CD14-positive monocyte (primary cell): Measurements from ENCODE around the gene PPP2R2C. TPM values are rescaled to one million over a fixed set of nuclear protein-coding genes. Genes with fewer than 3 reads are reported as not detected.
A peak's percentile ranks its signal among the peaks of the same experiment; 100 is the strongest.

Experiments used
- DNase-seq, 3 donors: peaks; one replicate each; pipeline ENCODE4 v3.0.0-alpha.2; 2011 to 2022
- H2AFZ ChIP-seq: 2 replicates; pipeline ENCODE4 v1.6.0; 2012; ENCODE audit warnings: mild to moderate bottlenecking, low read depth, low read length, inconsistent platforms; ENCODE audit not compliant: insufficient read depth, poor library complexity, severe bottlenecking
- H3K27ac ChIP-seq, 2 donors: 1 replicate in 1 of 2; 2 replicates in 1 of 2; pipeline ENCODE4 v1.5.1; 2012 to 2013; ENCODE audit warnings: low read length in 2 of 2, control low read depth in 1 of 2, inconsistent platforms in 1 of 2, low read depth in 1 of 2, mild to moderate bottlenecking in 1 of 2
- H3K27me3 ChIP-seq, 2 donors: one replicate each; pipeline versions ENCODE4 v1.6.0 to v1.6.1; 2011 to 2013; ENCODE audit warnings: low read length in 2 of 2; ENCODE audit not compliant: control insufficient read depth in 2 of 2, insufficient read depth in 2 of 2
- H3K36me3 ChIP-seq, 2 donors: replicated peaks in 1 of 2; 1 replicate in 1 of 2; 2 replicates in 1 of 2; pipeline versions ENCODE4 v1.5.1 to v1.6.1; 2012 to 2013; ENCODE audit warnings: low read length in 2 of 2, control low read depth in 1 of 2, inconsistent platforms in 1 of 2, mild to moderate bottlenecking in 1 of 2; ENCODE audit not compliant: insufficient read depth in 2 of 2, control insufficient read depth in 1 of 2
- H3K4me1 ChIP-seq, 2 donors: 1 replicate in 1 of 2; 2 replicates in 1 of 2; pipeline versions ENCODE4 v1.5.1 to v1.6.1; 2012 to 2013; ENCODE audit warnings: low read length in 2 of 2, control low read depth in 1 of 2, inconsistent platforms in 1 of 2, mild to moderate bottlenecking in 1 of 2, moderate library complexity in 1 of 2; ENCODE audit not compliant: insufficient read depth in 2 of 2, control insufficient read depth in 1 of 2
- H3K4me2 ChIP-seq: replicated peaks from 2 replicates; pipeline ENCODE3; 2012; ENCODE audit warnings: low read length, moderate library complexity, mild to moderate bottlenecking; ENCODE audit not compliant: poor library complexity, severe bottlenecking; ENCODE audit errors: extremely low read depth
- H3K4me3 ChIP-seq, 3 experiments: fragments of 200-600 bp in 1 of 3; sonication (generic) in 1 of 3; replicated peaks in 1 of 3; 1 replicate in 2 of 3; 2 replicates in 1 of 3; pipeline ENCODE4 v1.5.1; 2011 to 2013; ENCODE audit warnings: low read length in 3 of 3, mild to moderate bottlenecking in 3 of 3, control low read depth in 2 of 3, low read depth in 2 of 3, inconsistent platforms in 1 of 3, moderate library complexity in 1 of 3
- H3K79me2 ChIP-seq: 2 replicates; pipeline ENCODE4 v1.6.0; 2012; ENCODE audit warnings: mild to moderate bottlenecking, control low read depth, inconsistent platforms, low read length, moderate library complexity; ENCODE audit not compliant: insufficient read depth
- H3K9ac ChIP-seq: 2 replicates; pipeline ENCODE4 v1.6.0; 2017; ENCODE audit warnings: low read length, mild to moderate bottlenecking; ENCODE audit not compliant: insufficient read depth, poor library complexity, severe bottlenecking
- H3K9me3 ChIP-seq, 2 donors: replicated peaks in 1 of 2; 1 replicate in 1 of 2; 2 replicates in 1 of 2; pipeline versions ENCODE4 v1.5.1 to v1.6.1; 2012 to 2013; ENCODE audit warnings: low read length in 2 of 2, control low read depth in 1 of 2; ENCODE audit not compliant: control insufficient read depth in 1 of 2, insufficient read depth in 1 of 2
- H4K20me1 ChIP-seq: 2 replicates; pipeline ENCODE4 v1.6.0; 2012; ENCODE audit warnings: mild to moderate bottlenecking, low read length, control low read depth, moderate library complexity; ENCODE audit not compliant: insufficient read depth
- H3K27ac Mint-ChIP-seq, 7 donors: one replicate each; pipeline ENCODE4 v1.8.0; 2020; ENCODE audit warnings: mild to moderate bottlenecking in 7 of 7, mixed read lengths in 7 of 7, moderate library complexity in 6 of 7, inconsistent platforms in 2 of 7
- H3K27me3 Mint-ChIP-seq, 3 donors: one replicate each; pipeline ENCODE4 v1.8.0; 2021 to 2022; ENCODE audit warnings: low read depth in 3 of 3, mild to moderate bottlenecking in 3 of 3, mixed read lengths in 3 of 3, moderate library complexity in 3 of 3, inconsistent platforms in 1 of 3
- H3K36me3 Mint-ChIP-seq, 2 donors: one replicate each; pipeline ENCODE4 v1.8.0; 2020; ENCODE audit warnings: mixed read lengths in 2 of 2, inconsistent platforms in 1 of 2, mild to moderate bottlenecking in 1 of 2
- H3K4me1 Mint-ChIP-seq: one replicate; pipeline ENCODE4 v1.8.0; 2020; ENCODE audit warnings: mild to moderate bottlenecking, mixed read lengths
- H3K4me3 Mint-ChIP-seq, 2 donors: one replicate each; pipeline ENCODE4 v1.8.0; 2020; ENCODE audit warnings: mild to moderate bottlenecking in 2 of 2, mixed read lengths in 2 of 2, moderate library complexity in 1 of 2
- H3K9me3 Mint-ChIP-seq, 7 donors: one replicate each; pipeline ENCODE4 v1.8.0; 2020 to 2022; ENCODE audit warnings: mixed read lengths in 7 of 7, mild to moderate bottlenecking in 6 of 7, moderate library complexity in 6 of 7, inconsistent platforms in 2 of 7
- CTCF ChIP-seq: fragments of 200-600 bp; IDR thresholded peaks from one replicate; pipeline ENCODE4 v1.8.0; 2022; ENCODE audit warnings: antibody characterized with exemption, mild to moderate bottlenecking
- WGBS: methylation state at CpG from one replicate; pipeline ENCODE4 v1.1.5; 2013; ENCODE audit warnings: missing lambda C conversion rate; ENCODE audit not compliant: insufficient coverage; 5-methylcytosine and 5-hydroxymethylcytosine counted together
- intact Hi-C, 2 donors: fragments of 100-400 bp; cut with micrococcal nuclease; formaldehyde crosslinking; loops; one replicate each; pipeline versions ENCODE4 v1.15.0 to v1.15.1; 2023
- polyA plus RNA-seq, 3 donors: library from polyadenylated mRNA; depleted of rRNA in 1 of 3; unstranded in 2 of 3; stranded (reverse) in 1 of 3; fragments of 300-500 nt in 2 of 3; fragments of >200 nt in 1 of 3; fragmentation: Illumina TruSeq in 2 of 3; gene quantifications; 1 replicate in 2 of 3; 2 replicates in 1 of 3; pipeline ENCODE4 v1.2.3, GENCODE V29; 2012 to 2021

Gene PPP2R2C
- polyA plus RNA-seq, 3 donors: not detected

GRCh38 chr4:6301051-6301731 lies 171.2 kb downstream of the PPP2R2C start:
- no peaks in the 10 kb centered on the region for H3K9me3 ChIP-seq
- H3K36me3 ChIP-seq: no peaks in the 10 kb centered on the region
- peaks cover 0 to 1% of the 10 kb centered on the region in 2 donors for H3K27me3 ChIP-seq
- no peak for DNase-seq
- H2AFZ ChIP-seq: no peak overlapping the region
- no peak overlapping the region for H3K27ac ChIP-seq
- no peak overlapping the region for H3K9ac ChIP-seq
- Mint-ChIP-seq H3K27ac (peak overlapping the region in 1 of 7 donors; percentile 43), H3K36me3 (no peaks in the 10 kb centered on the region), H3K27me3 (peaks cover 1 to 13% (median 2%) of the 10 kb centered on the region in 3 donors), H3K4me1 (no peaks in the 10 kb centered on the region), H3K4me3 (no peak overlapping the region), H3K9me3 (peaks cover 0 to 4% (median 2%) of the 10 kb centered on the region in 7 donors)
- no peak for TF ChIP-seq CTCF
- intact Hi-C loops: no loop called here
- H4K20me1 ChIP-seq: no peaks in the 10 kb centered on the region
- no peak overlapping the region for H3K4me2 ChIP-seq
- no peak overlapping the region for H3K4me3 ChIP-seq
- no peaks in the 10 kb centered on the region for H3K4me1 ChIP-seq
- H3K79me2 ChIP-seq: no peaks in the 10 kb centered on the region
- 92% methylated on average over 33 of the region's 35 CpGs for WGBS

- H3K4me1 ChIP-seq: no peaks in the 10 kb centered on the region
- WGBS: 94% methylated on average over 11 of the region's 11 CpGs
- H3K4me2 ChIP-seq: no peak overlapping the region
- DNase-seq: no peak
- intact Hi-C loops: no loop called here
- H3K27ac ChIP-seq: no peak overlapping the region
- no peaks in the 10 kb centered on the region for H3K36me3 ChIP-seq
- Mint-ChIP-seq H3K27me3 (peaks cover 0 to 6% (median 4%) of the 10 kb centered on the region in 3 donors), H3K4me3 (no peak overlapping the region), H3K4me1 (no peaks in the 10 kb centered on the region), H3K9me3 (peaks cover 0 to 4% (median 2%) of the 10 kb centered on the region in 7 donors), H3K36me3 (no peaks in the 10 kb centered on the region), H3K27ac (no peak overlapping the region)
- no peak overlapping the region for H3K9ac ChIP-seq
- no peaks in the 10 kb centered on the region for H3K27me3 ChIP-seq
- no peak overlapping the region for H3K4me3 ChIP-seq
- H3K9me3 ChIP-seq: no peaks in the 10 kb centered on the region
- TF ChIP-seq CTCF: no peak
- no peaks in the 10 kb centered on the region for H4K20me1 ChIP-seq
- no peaks in the 10 kb centered on the region for H3K79me2 ChIP-seq
- H2AFZ ChIP-seq: no peak overlapping the region
Observed at GRCh38 chr4:6300359-6300758, 172.1 kb downstream of the PPP2R2C start.
